Trophoblast cell (in vitro differentiated cells and primary cell): ENCODE data around the gene DNAJA4.

Experiments used
- DNase-seq, 2 donors: peaks; one replicate each; pipeline ENCODE4 v3.0.0-alpha.2; 2016
- H2AFZ ChIP-seq: 2 replicates; pipeline ENCODE4 v1.6.1; 2013; ENCODE audit warnings: low read length, moderate library complexity, mild to moderate bottlenecking; ENCODE audit not compliant: insufficient read depth, poor library complexity
- H2AK5ac ChIP-seq: 2 replicates; pipeline ENCODE4 v1.6.1; 2013; ENCODE audit warnings: mild to moderate bottlenecking, low read length
- H2BK120ac ChIP-seq: 2 replicates; pipeline ENCODE4 v1.6.1; 2013; ENCODE audit warnings: low read length, mild to moderate bottlenecking, moderate library complexity; ENCODE audit not compliant: insufficient read depth, poor library complexity
- H2BK12ac ChIP-seq: 2 replicates; pipeline ENCODE4 v1.6.1; 2013; ENCODE audit warnings: mild to moderate bottlenecking, low read length, moderate library complexity
- H2BK5ac ChIP-seq: 2 replicates; pipeline ENCODE4 v1.6.1; 2013; ENCODE audit warnings: low read length, low read depth, moderate library complexity, mild to moderate bottlenecking; ENCODE audit not compliant: poor library complexity
- H3K14ac ChIP-seq: 2 replicates; pipeline ENCODE4 v1.6.1; 2013; ENCODE audit warnings: mild to moderate bottlenecking, low read length
- H3K18ac ChIP-seq: 2 replicates; pipeline ENCODE4 v1.6.1; 2013; ENCODE audit warnings: mild to moderate bottlenecking, low read length
- H3K23ac ChIP-seq: 2 replicates; pipeline ENCODE4 v1.6.1; 2013; ENCODE audit warnings: low read length
- H3K27ac ChIP-seq: 2 replicates; pipeline ENCODE4 v1.5.1; 2013; ENCODE audit warnings: low read depth, mild to moderate bottlenecking, inconsistent platforms, low read length, moderate library complexity
- H3K27me3 ChIP-seq: 2 replicates; pipeline ENCODE4 v1.6.1; 2013; ENCODE audit warnings: inconsistent platforms, mild to moderate bottlenecking, low read length, moderate library complexity; ENCODE audit not compliant: insufficient read depth
- H3K36me3 ChIP-seq, 2 experiments: 1 replicate in 1 of 2; 2 replicates in 1 of 2; pipeline ENCODE4 v1.6.1; 2013; ENCODE audit warnings: low read length in 2 of 2, mild to moderate bottlenecking in 2 of 2, moderate library complexity in 1 of 2; ENCODE audit not compliant: insufficient read depth in 2 of 2, control insufficient read depth in 1 of 2
- H3K4ac ChIP-seq: 2 replicates; pipeline ENCODE4 v1.6.1; 2013; ENCODE audit warnings: low read depth, mild to moderate bottlenecking, low read length, moderate library complexity
- H3K4me1 ChIP-seq, 2 experiments: 1 replicate in 1 of 2; 2 replicates in 1 of 2; pipeline ENCODE4 v1.6.1; 2013; ENCODE audit warnings: low read length in 2 of 2, mild to moderate bottlenecking in 2 of 2, moderate library complexity in 1 of 2; ENCODE audit not compliant: insufficient read depth in 2 of 2, control insufficient read depth in 1 of 2
- H3K4me2 ChIP-seq: 2 replicates; pipeline ENCODE4 v1.6.1; 2013; ENCODE audit warnings: inconsistent platforms, mild to moderate bottlenecking, low read length, moderate library complexity
- H3K4me3 ChIP-seq: 2 replicates; pipeline ENCODE4 v1.5.1; 2013; ENCODE audit warnings: mild to moderate bottlenecking, low read depth, low read length, inconsistent platforms
- H3K79me1 ChIP-seq: one replicate; pipeline ENCODE4 v1.6.1; 2013; ENCODE audit warnings: low read length
- H3K79me2 ChIP-seq: 2 replicates; pipeline ENCODE4 v1.6.1; 2013; ENCODE audit warnings: low read length, mild to moderate bottlenecking; ENCODE audit not compliant: control insufficient read depth, insufficient read depth, poor library complexity
- H3K9ac ChIP-seq: 2 replicates; pipeline ENCODE4 v1.6.1; 2013; ENCODE audit warnings: mild to moderate bottlenecking, low read length
- H3K9me3 ChIP-seq: 2 replicates; pipeline ENCODE4 v1.6.1; 2013; ENCODE audit warnings: low read depth, mild to moderate bottlenecking, control low read depth, inconsistent platforms, low read length; ENCODE audit not compliant: insufficient read depth
- H4K12ac ChIP-seq: 2 replicates; pipeline ENCODE4 v1.6.1; 2013; ENCODE audit warnings: low read depth, mild to moderate bottlenecking, low read length, moderate library complexity
- H4K8ac ChIP-seq: 2 replicates; pipeline ENCODE4 v1.6.1; 2013; ENCODE audit warnings: low read depth, mild to moderate bottlenecking, low read length, moderate library complexity
- H4K91ac ChIP-seq: one replicate; pipeline ENCODE4 v1.6.1; 2013; ENCODE audit warnings: low read depth, mild to moderate bottlenecking, low read length, moderate library complexity
- WGBS: extraction: QIAGEN DNeasy Blood & Tissue Kit; methylation state at CpG from one replicate; pipeline ENCODE4 v1.1.7; 2013; ENCODE audit warnings: missing lambda C conversion rate; ENCODE audit not compliant: insufficient read length, insufficient coverage; ENCODE audit errors: extremely low coverage; 5-methylcytosine and 5-hydroxymethylcytosine counted together

Gene DNAJA4

GRCh38 chr15:78313383-78313782 lies 49.0 kb downstream of the DNAJA4 start:
- Histone ChIP-seq H3K4me3 (no peak overlapping the region), H3K4me1 (no peaks in the 10 kb centered on the region), H3K4me2 (no peak overlapping the region), H2AK5ac (no peak overlapping the region), H3K18ac (no peak overlapping the region), H3K27ac (no peak overlapping the region), H3K36me3 (no peaks in the 10 kb centered on the region), H2BK12ac (no peak overlapping the region), H3K23ac (no peak overlapping the region), H3K79me1 (no peaks in the 10 kb centered on the region), H4K12ac (no peak overlapping the region), H2BK5ac (no peak overlapping the region), H4K91ac (no peak overlapping the region), H3K79me2 (no peaks in the 10 kb centered on the region), H3K4ac (no peak overlapping the region), H3K14ac (no peak overlapping the region), H3K9ac (no peak overlapping the region), H3K27me3 (no peaks in the 10 kb centered on the region), H4K8ac (no peak overlapping the region), H2AFZ (no peak overlapping the region), H3K9me3 (no peaks in the 10 kb centered on the region), H2BK120ac (no peak overlapping the region)
- WGBS = no CpG with 5 or more reads among the region's 8 CpGs
- no peak for DNase-seq

GRCh38 chr15:78314181-78314581 lies 49.8 kb downstream of the DNAJA4 start:
- no CpG with 5 or more reads among the region's 7 CpGs for WGBS
- H2AFZ ChIP-seq = no peak overlapping the region
- H3K27me3 ChIP-seq = no peaks in the 10 kb centered on the region
- H2BK12ac ChIP-seq = no peak overlapping the region
- no peak overlapping the region for H4K91ac ChIP-seq
- no peak overlapping the region for H3K27ac ChIP-seq
- no peak overlapping the region for H3K4ac ChIP-seq
- no peak overlapping the region for H3K14ac ChIP-seq
- no peak overlapping the region for H2AK5ac ChIP-seq
- H3K18ac ChIP-seq = no peak overlapping the region
- H3K9ac ChIP-seq = no peak overlapping the region
- H3K4me3 ChIP-seq = no peak overlapping the region
- no peak overlapping the region for H2BK5ac ChIP-seq
- H3K9me3 ChIP-seq = no peaks in the 10 kb centered on the region
- H2BK120ac ChIP-seq = no peak overlapping the region
- H3K36me3 ChIP-seq = no peaks in the 10 kb centered on the region
- H3K4me1 ChIP-seq = no peaks in the 10 kb centered on the region
- no peaks in the 10 kb centered on the region for H3K79me1 ChIP-seq
- no peak overlapping the region for H4K12ac ChIP-seq
- H3K4me2 ChIP-seq = no peak overlapping the region
- H3K23ac ChIP-seq = no peak overlapping the region
- no peaks in the 10 kb centered on the region for H3K79me2 ChIP-seq
- no peak for DNase-seq
- H4K8ac ChIP-seq = no peak overlapping the region

- Histone ChIP-seq H2AK5ac (no peak overlapping the region), H4K12ac (no peak overlapping the region), H3K9ac (no peak overlapping the region), H3K4me1 (no peaks in the 10 kb centered on the region), H3K79me1 (no peaks in the 10 kb centered on the region), H3K27ac (no peak overlapping the region), H3K9me3 (no peaks in the 10 kb centered on the region), H3K23ac (no peak overlapping the region), H3K79me2 (no peaks in the 10 kb centered on the region), H4K91ac (no peak overlapping the region), H3K4ac (no peak overlapping the region), H3K4me3 (no peak overlapping the region), H4K8ac (no peak overlapping the region), H3K4me2 (no peak overlapping the region), H3K18ac (no peak overlapping the region), H3K36me3 (no peaks in the 10 kb centered on the region), H2BK120ac (no peak overlapping the region), H2BK12ac (no peak overlapping the region), H2BK5ac (no peak overlapping the region), H2AFZ (no peak overlapping the region), H3K27me3 (no peaks in the 10 kb centered on the region), H3K14ac (no peak overlapping the region)
- no CpG with 5 or more reads among the region's 7 CpGs for WGBS
- DNase-seq = no peak
Observed at GRCh38 chr15:78315686-78316282, 51.4 kb downstream of the DNAJA4 start.

- Histone ChIP-seq H3K79me2 (no peaks in the 10 kb centered on the region), H2BK120ac (no peak overlapping the region), H3K23ac (no peak overlapping the region), H3K4ac (no peak overlapping the region), H3K36me3 (no peaks in the 10 kb centered on the region), H3K4me1 (no peaks in the 10 kb centered on the region), H4K12ac (no peak overlapping the region), H2AFZ (no peak overlapping the region), H4K8ac (no peak overlapping the region), H3K9me3 (no peaks in the 10 kb centered on the region), H2BK12ac (no peak overlapping the region), H3K27ac (no peak overlapping the region), H4K91ac (no peak overlapping the region), H3K9ac (no peak overlapping the region), H3K4me3 (no peak overlapping the region), H3K4me2 (no peak overlapping the region), H2AK5ac (no peak overlapping the region), H3K27me3 (no peaks in the 10 kb centered on the region), H3K14ac (no peak overlapping the region), H3K79me1 (no peaks in the 10 kb centered on the region), H3K18ac (no peak overlapping the region), H2BK5ac (no peak overlapping the region)
- DNase-seq = no peak
- WGBS = no CpG with 5 or more reads among the region's 17 CpGs
Observed at GRCh38 chr15:78316283-78317083, 52.1 kb downstream of the DNAJA4 start.
